Dedifferentiated amniotic fluid mesenchymal stem cell (primary cell): ENCODE data around the gene APOF.
"Not testable (repeated sequence)": the region's sequence is repeated elsewhere in the genome, so short reads cannot be mapped to it uniquely, and the experiment has no call there.

Experiments used
- DNase-seq: peaks from one replicate; pipeline ENCODE4 v3.0.0-alpha.2; 2016; ENCODE audit errors: extremely low spot score

Gene APOF

GRCh38 chr12:56366948-56367347, 4.3 kb upstream of the APOF start:
- no peak for DNase-seq

DNA sequence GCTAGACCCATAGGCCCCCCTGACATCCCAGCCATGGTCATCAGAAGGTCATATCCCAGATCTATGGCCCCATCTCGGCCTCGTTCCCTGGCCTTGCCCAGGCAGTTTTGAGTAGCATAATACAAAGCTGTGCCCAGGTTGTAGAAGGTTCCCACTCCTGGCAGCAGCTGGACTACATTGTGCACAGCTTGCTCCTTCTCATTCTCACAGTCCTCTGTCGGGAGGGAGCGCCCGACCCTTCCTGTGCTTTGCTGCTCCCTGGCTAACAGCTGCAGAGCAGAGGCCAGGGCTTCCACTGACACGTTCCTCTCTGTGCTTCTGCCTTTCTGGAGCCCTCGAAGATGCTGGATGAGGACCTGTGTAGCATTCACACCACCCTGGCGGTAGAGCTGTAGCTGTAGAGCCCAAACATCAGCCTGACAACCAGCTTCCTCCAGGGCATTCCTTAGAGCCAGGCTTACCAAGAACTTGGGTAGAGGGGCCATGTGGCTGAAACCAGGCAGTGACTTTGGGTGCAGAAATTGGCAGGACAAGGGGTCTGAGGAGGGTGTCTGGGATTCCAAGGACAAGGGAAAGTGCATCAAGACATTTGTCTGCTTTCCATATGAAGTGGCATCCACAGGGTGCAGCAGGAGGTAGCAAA, 1.0 kb downstream of the APOF start:
- DNase-seq, result no peak

DNA sequence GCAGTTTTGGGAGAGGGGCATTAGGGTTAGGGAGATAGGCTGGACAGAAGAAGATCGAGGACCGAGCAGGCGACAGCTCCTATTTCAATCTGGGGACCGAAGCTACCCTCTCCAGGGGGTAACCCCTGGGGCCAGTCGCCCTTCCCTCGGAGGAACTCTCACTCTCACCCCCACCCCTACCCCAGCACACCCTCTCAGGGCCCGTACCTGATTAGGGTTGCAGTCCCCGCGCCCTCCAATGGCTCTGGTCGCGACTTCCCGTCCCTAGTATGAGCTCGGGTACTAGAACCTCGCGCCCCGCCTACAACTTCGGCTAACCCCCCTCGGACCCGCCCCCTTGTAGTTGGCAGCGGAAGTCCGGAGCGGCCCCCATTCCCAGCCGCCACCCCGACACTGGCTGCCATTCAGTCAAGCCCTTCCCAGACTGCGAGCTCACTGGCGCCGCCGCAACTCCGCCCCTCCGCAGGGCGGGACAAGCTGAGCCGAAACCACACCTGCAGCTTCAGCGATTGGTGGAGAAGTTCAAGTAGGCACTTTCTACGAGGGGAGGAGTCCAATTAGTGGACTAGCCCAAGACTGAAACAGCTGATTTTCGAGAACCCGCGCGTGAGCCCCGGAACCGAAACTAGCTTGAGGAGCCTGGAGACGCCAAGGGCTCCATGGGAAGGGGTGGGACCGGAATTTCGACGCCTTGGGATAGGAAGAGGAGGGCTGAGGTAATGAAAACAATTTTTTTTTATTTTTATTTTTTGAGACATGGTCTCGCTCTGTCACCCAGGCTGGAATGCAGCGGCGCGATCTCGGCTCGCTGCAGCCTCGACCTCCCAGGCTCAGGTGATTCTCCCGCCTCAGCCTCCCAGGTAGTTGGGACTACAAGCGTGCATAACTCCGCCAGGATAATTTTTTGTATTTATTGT, 2.5 kb downstream of the APOF start, which contains the start of gene STAT2:
STAT2 (minus strand) TSS at position 257 of the 917 bp plus-strand sequence. CDS start 3,536 bp downstream, outside the sequence.
- peak; percentile 100 for DNase-seq

DNA sequence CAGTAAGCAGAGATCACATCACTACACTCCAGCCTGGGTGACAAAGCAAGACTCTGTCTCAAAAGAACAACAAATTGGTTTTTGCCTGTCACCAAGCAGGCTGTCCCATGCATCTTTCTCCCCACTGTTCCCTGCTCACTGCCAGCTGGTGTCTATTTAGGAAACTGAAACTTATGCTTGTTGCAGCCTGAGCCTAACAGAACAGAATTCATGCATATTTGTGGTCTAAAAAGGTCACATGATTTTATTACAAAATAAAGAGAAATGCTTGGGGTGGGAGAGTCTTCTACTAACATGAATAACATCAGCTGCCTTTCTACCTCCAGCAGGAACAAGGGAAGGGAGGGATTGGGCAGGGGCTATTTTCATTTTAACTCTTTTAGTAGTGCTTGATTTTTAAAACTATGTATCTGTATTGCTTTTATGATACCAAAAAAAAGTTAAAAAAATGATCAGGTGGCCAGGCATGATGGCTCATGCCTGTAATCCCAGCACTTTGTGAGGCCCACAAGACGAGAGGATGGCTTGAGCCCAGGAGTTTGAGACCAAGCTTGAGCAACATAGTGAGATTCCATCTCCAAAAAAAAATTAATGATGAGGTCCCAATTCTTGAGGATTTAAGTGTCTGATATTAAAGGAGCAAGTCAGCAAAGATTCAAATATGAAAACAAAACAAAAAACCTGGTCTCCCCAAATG, 3.7 kb downstream of the APOF start:
- peak; percentile 92 for DNase-seq

- peak; percentile 5 for DNase-seq
Measured at GRCh38 chr12:56351325-56351724, 11.3 kb downstream of the APOF start.

DNA sequence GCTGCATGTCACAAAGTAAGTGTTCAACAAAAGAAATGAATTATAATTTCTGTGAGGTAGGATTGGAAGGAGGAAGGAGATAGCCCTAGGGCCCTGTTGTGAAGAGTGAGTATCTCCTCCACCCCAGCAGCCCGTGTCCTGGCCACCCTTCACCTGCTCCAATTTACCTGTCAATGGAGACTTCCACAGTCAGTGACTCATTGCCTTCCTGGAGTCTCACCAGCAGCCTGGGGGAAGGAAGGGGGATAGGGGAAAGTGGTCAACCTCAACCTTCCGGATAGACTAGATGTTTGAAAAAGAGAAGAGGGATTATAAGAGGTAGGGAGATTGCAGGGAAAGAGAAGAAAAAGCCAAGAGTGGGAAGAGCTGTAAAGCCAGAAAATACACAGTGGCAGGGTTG, 12.0 kb downstream of the APOF start:
- DNase-seq, result peak; percentile 0

GRCh38 chr12:56348776-56349175, 13.9 kb downstream of the APOF start:
- DNase-seq, result peak; percentile 2

DNA sequence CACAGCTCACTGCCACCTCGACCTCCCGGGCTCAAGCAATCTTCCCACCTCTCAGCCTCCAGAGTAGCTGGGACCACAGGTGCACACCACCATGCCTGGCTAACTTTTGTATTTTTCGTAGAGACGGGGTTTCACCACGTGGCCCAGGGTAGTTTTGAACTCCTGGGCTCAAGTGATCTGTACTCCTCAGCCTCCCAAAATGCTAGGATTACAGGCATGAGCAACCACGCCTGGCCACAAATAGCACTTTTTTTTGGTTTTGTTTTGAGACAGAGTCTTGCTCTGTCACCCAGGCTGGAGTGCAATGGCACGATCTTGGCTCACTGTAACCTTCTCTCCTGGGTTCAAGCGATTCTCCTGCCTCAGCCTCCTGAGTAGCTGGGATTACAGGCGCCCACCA, 15.4 kb downstream of the APOF start:
- DNase-seq, result not testable (repeated sequence)

DNA sequence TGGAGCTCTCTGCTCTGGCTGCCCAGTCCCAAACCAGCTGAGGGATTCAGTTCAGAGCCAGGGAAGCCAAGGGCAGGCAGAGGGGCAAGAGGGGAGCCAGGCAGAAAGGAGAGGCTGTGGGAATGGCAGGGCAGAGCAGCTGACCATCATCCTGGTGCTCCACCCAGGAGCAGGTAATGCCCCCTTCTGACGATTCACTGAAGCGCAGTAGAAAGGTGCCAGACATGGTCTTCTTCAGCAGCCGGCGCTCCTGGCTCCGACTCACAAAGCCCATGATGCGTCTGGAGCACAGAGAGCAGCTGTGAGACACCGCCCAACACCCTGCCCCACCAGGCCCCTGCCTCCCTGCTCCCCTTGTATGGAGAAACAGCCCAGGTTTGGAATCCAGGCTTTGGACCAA, 16.0 kb downstream of the APOF start:
- no peak for DNase-seq

- DNase-seq, result not testable (repeated sequence)
Measured at GRCh38 chr12:56342290-56342689, 20.4 kb downstream of the APOF start.

GRCh38 chr12:56341616-56342015, 21.0 kb downstream of the APOF start:
- DNase-seq, result no peak

DNA sequence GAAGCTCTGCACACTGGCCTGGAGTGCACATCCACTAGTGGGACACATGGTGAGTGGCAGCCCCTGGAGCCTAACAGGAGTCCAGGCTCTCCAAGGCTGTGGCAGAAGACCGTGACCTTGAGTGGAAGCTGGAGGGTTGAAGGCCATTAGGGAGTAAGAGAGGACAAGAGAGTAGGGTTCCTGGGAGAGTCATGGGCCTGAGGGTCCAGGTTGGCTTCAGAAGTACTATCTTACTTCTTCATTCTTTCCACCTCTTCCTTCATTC, 23.6 kb downstream of the APOF start:
- DNase-seq, result no peak

- DNase-seq, result no peak
Measured at GRCh38 chr12:56338308-56339157, 24.1 kb downstream of the APOF start, which contains the start of gene IL23A. Gene IL23A (plus strand): TSS chr12:56338884. CDS start chr12:56339045, 161 bp downstream.

DNA sequence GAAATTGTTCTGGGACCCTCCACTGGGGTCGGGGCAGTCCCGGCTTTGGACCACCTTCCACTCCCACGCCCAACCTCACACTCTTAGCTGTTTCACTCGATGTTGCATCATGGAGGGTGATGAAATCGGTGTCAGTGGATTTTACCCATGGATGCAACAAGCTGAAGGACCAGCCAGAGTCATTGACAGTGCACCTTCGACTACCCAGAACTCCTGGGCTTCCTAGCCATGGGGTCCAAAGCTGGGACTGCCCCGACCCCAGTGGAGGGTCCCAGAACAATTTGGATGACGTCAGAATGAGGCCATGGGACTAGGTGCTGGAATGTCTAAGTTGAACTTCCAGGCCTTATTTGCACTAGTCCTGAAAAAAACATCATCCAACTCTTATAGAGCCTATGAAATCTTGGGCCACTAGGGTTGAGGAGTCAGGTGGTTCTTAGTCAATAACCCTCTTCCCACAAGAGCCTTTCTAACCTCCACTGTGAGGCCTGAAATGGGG, 24.9 kb downstream of the APOF start:
- no peak for DNase-seq

- DNase-seq, result no peak
Measured at GRCh38 chr12:56336361-56337167, 26.1 kb downstream of the APOF start.

- DNase-seq, result not testable (repeated sequence)
Measured at GRCh38 chr12:56335527-56335926, 27.1 kb downstream of the APOF start.

DNA sequence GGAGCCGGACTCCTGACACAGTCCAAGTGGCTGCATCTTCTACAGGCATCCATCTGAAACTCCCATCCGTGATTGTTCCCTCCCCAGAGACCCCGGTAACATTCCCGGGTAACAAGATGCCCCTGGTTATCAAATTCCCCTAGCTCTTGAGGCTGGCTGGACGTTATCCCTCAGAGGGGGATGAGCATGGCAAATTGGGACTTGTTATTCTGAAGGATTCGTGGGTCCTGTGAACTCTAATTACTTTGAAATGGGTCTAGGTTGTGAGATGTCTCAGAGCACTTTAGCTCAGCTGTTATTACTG, 28.2 kb downstream of the APOF start:
- no peak for DNase-seq

- peak; percentile 92 for DNase-seq
Measured at GRCh38 chr12:56333679-56334489, 28.8 kb downstream of the APOF start, which contains the start of gene PAN2. Gene PAN2 (minus strand): TSS chr12:56334000. CDS start chr12:56333094, 906 bp downstream.

DNA sequence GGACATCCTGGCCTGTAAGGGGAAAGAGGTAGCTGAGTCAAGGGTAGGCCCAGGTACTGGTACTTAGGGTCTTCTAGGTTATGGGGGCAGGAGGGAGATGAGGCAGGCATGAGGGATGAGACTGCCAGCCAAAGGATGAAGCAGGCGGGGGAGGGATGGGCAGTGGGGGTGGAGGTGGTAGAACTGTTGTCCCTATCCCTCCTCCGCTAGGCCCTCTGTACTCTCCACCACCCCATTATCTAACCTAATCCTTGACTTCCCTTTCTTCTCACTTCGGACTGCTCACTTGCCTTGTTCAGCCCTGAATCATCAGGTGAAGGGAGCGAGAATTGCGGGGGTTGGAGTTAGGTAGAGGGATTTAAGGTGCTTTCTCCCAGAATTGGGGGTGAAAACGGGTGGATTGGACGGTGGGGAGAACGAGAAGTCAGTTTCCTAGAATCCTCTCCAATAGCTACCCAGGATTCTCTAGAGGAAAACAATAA, 29.4 kb downstream of the APOF start:
- DNase-seq, result no peak
